Erythroblast (primary cell): ENCODE results near the gene ARHGEF37.

ENCODE experiments used
- GATA1 ChIP-seq: IDR thresholded peaks from 2 replicates; pipeline ENCODE4 v1.6.1; 2011; ENCODE audit warnings: low read depth, mild to moderate bottlenecking, control low read depth, low read length, moderate library complexity
- POLR2A ChIP-seq: IDR thresholded peaks from 2 replicates; pipeline ENCODE4 v1.6.1; 2011; ENCODE audit warnings: mild to moderate bottlenecking, low read length

DNA sequence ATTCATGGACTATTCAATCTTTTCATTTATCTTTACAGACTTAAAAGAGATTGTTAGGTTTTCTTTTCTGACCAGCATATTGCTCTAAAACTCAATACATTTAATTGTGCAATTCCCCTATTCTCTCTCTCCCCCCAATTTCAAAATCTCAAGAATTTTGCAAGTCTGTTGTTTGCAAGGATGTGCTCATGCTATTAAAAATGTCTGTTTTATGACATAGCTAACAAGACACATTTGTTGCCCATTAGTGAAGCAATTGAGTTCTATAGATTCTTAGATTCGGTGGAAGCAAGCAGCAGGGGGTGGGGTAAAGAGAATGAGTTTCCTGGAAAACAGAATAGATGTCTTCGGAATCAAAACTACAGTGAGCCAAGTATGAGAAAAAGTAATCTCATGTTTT, 21.6 kb upstream of the ARHGEF37 start:
- TF ChIP-seq GATA1 (no peak), POLR2A (no peak)
